GM21367 (cell line): ENCODE measurements around the gene GMDS.

ENCODE experiments used
- ATAC-seq: cut with Tn5 transposase; IDR thresholded peaks from one replicate; pipeline ENCODE4 v1.9.1; 2021; ENCODE audit not compliant: unreplicated experiment

The GMDS gene

GRCh38 chr6:1599469-1599868, 645.9 kb downstream of the GMDS start:
- no peak for ATAC-seq

- no peak for ATAC-seq
These were observed 646.5 kb downstream of the GMDS start for GRCh38 chr6:1598886-1599285.

GRCh38 chr6:1598433-1598832, 647.0 kb downstream of the GMDS start:
- ATAC-seq: no peak

DNA sequence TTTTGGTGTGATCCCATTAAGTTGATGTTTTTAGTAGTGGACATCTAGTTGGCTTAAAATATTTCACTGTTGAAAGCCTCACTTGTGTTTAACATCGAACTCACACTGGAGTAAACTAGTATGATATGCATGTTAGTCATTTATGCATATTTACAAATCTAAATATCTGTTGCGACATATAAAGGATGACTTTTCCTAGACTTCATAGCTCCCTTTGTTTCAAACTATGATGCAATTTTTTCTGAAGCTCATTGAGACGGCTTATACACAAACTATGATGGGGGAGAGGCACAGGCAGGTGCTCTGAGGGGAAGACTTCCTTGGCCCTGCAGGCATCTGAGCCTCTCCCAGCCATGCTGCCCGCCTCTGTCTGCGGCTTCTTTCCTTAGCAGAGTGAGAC, 647.5 kb downstream of the GMDS start:
- ATAC-seq: no peak

DNA sequence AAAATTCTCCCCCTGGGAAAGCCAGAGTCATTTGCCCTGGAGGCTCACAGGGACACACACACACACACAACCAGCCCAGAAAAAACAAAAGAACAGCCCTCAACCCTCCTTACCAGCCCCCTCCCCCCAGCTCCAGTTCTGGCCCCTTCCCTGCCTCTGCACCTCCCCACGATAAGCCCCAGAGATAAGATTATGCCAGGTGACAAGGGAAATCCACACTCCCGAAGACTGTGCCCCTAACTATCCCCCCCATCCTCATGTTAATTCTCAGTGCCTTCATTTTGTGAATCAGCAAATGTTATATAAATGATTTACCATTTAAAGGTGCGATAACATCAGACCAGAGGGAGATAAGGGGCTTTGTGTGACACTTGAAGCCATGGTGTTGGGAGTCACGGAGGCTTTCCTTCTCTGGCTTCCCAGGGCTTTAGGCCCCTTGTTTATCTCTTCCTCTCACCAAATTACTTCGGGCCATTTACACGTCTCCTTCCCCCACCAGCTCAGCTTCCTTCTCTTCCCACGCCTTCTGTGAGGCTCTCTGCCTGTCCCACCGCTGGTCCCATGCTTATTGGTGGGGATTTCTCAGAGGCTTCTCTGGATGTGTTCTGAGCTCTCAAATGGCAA, 648.2 kb downstream of the GMDS start:
- ATAC-seq: no peak

DNA sequence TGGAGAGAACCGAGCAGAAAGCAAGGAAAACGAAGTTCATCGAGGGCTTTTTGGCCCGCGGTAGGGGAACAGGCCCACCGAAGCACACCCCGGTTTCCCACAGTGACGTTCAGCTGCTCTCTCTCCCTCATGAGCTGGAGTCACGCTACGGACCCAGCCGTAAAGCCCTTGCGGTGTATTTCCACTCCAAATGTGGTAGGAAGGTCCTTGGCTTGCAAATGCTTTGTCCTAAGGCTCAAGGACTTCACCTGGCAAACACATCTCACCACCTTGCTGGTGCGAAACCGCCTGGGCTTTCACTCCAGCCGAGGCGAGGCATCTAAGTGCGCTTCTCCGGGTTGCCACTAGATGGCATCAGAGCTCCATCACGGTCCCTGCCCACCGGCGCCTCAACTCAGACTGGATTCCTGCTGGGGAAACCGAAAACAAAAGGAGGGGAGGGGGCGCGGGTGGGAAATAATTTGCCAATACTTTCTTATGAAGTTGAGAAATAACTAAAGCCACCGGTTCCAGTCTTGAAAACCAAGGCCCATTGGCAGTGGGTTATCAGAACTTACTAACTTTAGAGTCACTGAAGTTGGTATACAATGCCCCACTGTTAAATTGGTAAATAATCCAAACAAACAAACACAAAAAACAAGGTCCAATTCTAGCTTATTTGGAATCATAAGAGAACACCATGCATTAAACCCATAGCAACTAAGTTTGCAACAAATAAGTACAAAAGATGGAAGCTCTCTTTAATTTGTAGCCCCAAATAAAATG, 649.1 kb downstream of the GMDS start:
- no peak for ATAC-seq

DNA sequence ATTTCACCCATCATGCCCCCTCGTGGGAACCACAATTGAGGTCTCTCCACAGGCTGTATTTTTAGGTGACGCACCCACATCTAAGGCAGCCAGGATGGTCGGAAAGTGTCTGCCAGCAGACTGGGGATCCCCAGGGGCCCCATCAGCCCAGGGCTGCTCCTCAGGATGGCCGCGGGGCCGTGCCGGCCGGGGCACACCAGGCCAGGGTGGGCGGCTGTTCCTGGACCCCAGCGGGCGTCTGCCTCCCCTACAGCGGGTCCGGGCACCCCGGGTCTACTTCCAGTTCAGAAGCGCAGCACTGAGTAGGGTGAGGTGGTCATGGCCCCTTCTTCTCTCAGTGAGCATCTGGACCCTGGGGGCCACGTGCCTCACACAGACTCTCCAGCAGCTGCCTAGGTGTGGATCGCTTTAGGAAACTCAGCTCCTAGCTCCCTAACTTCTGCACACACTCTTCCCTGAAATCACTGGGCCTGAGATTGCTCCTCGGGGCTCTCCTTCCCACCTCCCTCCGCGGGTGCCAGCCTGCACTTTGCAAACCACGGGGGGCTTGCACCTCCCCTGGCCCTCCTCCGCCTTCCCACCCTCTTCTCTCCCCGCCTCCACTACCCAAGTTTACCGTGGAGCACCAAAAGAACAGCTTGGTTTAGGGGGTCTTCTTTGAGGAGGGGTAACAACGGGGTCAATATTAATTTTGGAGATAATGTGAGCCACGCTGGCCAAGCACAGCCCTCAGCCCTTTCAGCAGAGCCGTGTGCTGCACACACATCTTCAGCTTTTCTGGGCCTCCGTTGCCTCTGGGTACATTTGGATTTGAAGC, 649.9 kb downstream of the GMDS start:
- no peak for ATAC-seq

DNA sequence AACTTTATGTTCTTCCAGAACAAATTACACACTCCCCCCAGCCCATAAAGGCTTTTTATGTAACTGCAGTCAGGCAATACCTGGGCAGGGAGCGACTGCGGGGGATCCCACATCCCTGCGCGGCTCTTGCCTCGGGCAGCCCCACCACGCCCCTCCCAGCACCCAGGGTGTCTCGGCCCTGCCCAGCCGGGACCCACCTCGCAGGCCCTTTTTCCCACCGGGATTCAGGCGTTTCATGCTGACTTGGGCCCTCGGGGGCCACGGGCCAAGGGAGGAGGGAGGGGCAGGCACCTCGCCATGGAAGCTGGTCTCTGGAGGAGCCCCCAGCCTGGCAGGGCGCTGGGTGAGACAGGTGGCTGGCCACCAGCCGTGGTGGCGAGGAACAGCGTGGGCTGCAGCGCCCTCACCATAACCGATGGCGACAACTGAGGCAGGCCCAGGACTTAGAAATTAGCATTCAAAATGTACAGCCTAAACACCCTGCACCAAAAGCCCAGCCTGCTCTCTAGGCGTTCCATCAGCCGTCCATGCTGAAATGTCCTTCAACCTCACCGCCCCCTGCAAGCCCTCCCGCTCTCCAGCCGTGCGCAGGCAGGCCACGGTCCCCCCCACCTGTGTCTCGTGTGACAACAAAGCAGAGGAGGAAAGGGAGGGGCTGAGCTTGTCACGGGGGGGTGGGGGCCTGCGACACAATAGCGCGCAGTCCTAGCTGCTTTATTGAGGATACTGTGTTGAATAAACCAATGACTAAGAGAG, 650.8 kb downstream of the GMDS start:
- no peak for ATAC-seq

GRCh38 chr6:1593958-1594314, 651.5 kb downstream of the GMDS start:
- no peak for ATAC-seq

GRCh38 chr6:1593286-1593957, 652.0 kb downstream of the GMDS start:
- no peak for ATAC-seq

DNA sequence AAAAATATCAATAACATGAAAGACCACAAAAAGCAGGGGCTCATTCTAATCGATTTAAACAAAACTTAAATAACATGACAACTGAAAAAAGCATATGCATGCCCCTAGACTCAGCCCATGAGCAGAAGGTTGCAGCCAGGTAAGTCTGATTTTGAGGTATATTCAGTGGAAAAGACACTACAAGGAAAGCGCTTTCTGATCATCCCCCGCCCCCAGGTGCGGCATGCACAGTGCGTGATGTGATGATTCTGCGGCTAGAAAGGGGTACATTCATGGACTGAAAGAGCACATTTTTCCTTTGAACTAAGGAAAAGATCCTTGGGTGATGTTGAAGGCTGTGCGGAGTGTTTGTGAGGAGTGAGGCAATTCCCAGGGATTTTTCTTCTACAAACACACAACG, 652.6 kb downstream of the GMDS start:
- no peak for ATAC-seq

GRCh38 chr6:1591926-1592325, 653.5 kb downstream of the GMDS start:
- no peak for ATAC-seq

- no peak for ATAC-seq
These were observed 654.2 kb downstream of the GMDS start for GRCh38 chr6:1591243-1591642.

DNA sequence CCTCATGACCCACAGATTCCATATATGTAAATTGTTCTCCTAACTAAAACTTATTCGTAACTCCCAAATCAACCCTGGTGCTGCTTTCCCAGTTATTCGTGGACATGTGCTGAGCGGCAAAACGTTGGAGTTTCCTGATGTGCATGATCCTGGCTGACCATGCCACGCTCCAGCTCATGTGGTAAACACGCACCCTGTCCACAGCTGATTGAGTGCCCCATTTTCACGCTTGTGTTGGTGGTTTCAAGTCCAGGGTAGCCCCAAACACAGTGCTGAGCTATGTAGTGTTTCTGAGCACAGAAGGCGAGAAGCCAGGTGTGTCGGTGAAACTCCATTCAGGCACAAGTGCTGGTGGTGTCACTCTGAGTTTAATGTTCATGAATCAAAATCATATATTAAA, 654.8 kb downstream of the GMDS start:
- ATAC-seq: no peak

GRCh38 chr6:1589208-1589607, 656.2 kb downstream of the GMDS start:
- no peak for ATAC-seq

- no peak for ATAC-seq
These were observed 657.4 kb downstream of the GMDS start for GRCh38 chr6:1587977-1588376.

DNA sequence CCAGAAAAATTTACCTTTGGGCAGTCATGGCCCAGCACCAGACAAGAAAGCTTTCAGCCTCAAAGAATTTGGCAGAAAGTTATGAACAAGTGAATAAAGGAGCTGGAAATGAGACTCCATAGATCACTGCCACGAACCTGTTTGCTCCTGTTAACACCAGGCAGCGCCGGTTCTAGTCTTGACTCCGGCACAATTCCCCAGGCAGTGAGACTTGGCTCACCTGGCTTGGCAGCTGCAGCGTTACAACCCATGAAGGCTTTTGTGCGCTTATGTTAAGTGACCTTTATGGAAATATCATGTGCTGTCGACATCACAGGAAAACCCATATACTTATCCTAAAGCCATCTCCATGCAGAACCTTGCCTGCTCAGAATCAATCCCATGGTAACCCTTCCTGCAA, 657.9 kb downstream of the GMDS start:
- no peak for ATAC-seq

DNA sequence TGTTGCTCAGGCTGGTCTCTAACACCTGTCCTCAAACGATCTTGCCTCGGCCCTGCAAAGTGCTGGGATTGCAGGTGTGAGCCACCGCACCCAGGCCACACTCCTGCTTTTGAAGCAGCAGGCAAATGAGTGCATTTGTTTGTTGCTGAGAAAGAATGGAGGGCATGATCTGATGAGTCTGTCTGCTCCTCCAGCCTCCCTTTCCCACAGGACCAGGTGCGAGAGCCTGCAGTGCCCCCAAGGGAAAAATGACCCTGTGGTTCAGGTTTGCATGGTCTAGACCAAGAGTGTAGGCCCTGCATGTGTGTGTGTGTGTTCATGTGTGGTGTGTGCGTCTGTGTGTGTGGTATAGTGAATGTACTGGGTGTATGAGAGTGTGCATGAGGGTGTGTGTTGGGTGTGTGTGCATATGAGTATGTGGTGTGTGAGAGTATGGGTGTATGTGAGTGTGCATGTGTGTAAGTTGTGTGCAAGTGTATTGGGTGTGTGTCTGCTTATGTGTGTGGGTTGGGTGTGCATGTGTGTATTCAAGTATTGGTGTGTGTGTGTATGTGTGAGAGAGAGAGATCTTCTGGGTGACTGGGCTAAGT, 658.4 kb downstream of the GMDS start:
- no peak for ATAC-seq

- ATAC-seq: no peak
These were observed 659.1 kb downstream of the GMDS start for GRCh38 chr6:1586256-1586655.

GRCh38 chr6:1585669-1586049, 659.7 kb downstream of the GMDS start:
- ATAC-seq: no peak
